Right renal cortex interstitium (tissue), 3 donors: ENCODE results near the gene FRAS1. TPM values are rescaled to one million over a fixed set of nuclear protein-coding genes. Genes with fewer than 3 reads are reported as not detected.
"Not testable (repeated sequence)": the region's sequence is repeated elsewhere in the genome, so short reads cannot be mapped to it uniquely, and the experiment has no call there.

ENCODE experiments used
- DNase-seq, 3 donors: peaks; one replicate each; pipeline ENCODE4 v3.0.0-alpha.2; 2013; ENCODE audit warnings: low read depth in 3 of 3, low spot score in 2 of 3
- polyA plus RNA-seq, 3 donors: library from polyadenylated mRNA; unstranded; fragments of 120-200 nt; gene quantifications; one replicate each; pipeline ENCODE4 v1.2.1, GENCODE V29; 2013; ENCODE audit not compliant: insufficient read length in 3 of 3

Gene FRAS1
- polyA plus RNA-seq, 3 donors = 70.4 to 83.3 (median 77.4) TPM

- no peak for DNase-seq
These were observed 261.0 kb downstream of the FRAS1 start for GRCh38 chr4:78318126-78318525.

GRCh38 chr4:78320349-78320935 lies 263.3 kb downstream of the FRAS1 start:
- no peak for DNase-seq

GRCh38 chr4:78322032-78322431 lies 264.9 kb downstream of the FRAS1 start:
- DNase-seq = no peak

GRCh38 chr4:78323439-78323838 lies 266.3 kb downstream of the FRAS1 start:
- DNase-seq = no peak

- no peak for DNase-seq
These were observed 267.5 kb downstream of the FRAS1 start for GRCh38 chr4:78324625-78325024.

- no peak for DNase-seq
These were observed 268.4 kb downstream of the FRAS1 start for GRCh38 chr4:78325271-78326157.

- not testable (repeated sequence) for DNase-seq
These were observed 271.5 kb downstream of the FRAS1 start for GRCh38 chr4:78328591-78328990.

GRCh38 chr4:78331186-78331585 lies 274.1 kb downstream of the FRAS1 start:
- DNase-seq = no peak

- no peak for DNase-seq
These were observed 274.8 kb downstream of the FRAS1 start for GRCh38 chr4:78331965-78332364.

GRCh38 chr4:78332976-78333375 lies 275.9 kb downstream of the FRAS1 start:
- no peak for DNase-seq

GRCh38 chr4:78336093-78336943 lies 279.2 kb downstream of the FRAS1 start:
- no peak for DNase-seq

- DNase-seq = no peak
These were observed 280.3 kb downstream of the FRAS1 start for GRCh38 chr4:78337244-78338020.

GRCh38 chr4:78342125-78342524 lies 285.0 kb downstream of the FRAS1 start:
- DNase-seq = no peak

- no peak for DNase-seq
These were observed 286.6 kb downstream of the FRAS1 start for GRCh38 chr4:78343682-78344081.

GRCh38 chr4:78345237-78345636 lies 288.1 kb downstream of the FRAS1 start:
- no peak for DNase-seq

- DNase-seq = no peak
These were observed 289.1 kb downstream of the FRAS1 start for GRCh38 chr4:78346222-78346621.

- no peak for DNase-seq
These were observed 290.4 kb downstream of the FRAS1 start for GRCh38 chr4:78347527-78347926.

GRCh38 chr4:78353921-78354320 lies 296.8 kb downstream of the FRAS1 start:
- DNase-seq = no peak

GRCh38 chr4:78354782-78355181 lies 297.7 kb downstream of the FRAS1 start:
- no peak for DNase-seq

GRCh38 chr4:78355306-78355705 lies 298.2 kb downstream of the FRAS1 start:
- no peak for DNase-seq
